IMR-90 (cell line): ENCODE data around the gene FNIP1.

Experiments used
- CEBPB ChIP-seq: IDR thresholded peaks from 2 replicates; pipeline ENCODE4 v1.6.1; 2012; ENCODE audit warnings: low read depth, low read length, improper control_type of control experiment
- CHD1 ChIP-seq: IDR thresholded peaks from 2 replicates; pipeline ENCODE4 v1.6.1; 2012; ENCODE audit warnings: low read depth, low read length, improper control_type of control experiment
- CTCF ChIP-seq: conservative IDR thresholded peaks from 2 replicates; pipeline ENCODE4 v1.5.1; 2012; ENCODE audit warnings: mild to moderate bottlenecking, low read depth, low read length, improper control_type of control experiment
- ELK1 ChIP-seq: fragments of 150-350 bp; IDR thresholded peaks from 2 replicates; pipeline ENCODE4 v1.6.1; 2016; ENCODE audit warnings: low read depth, mild to moderate bottlenecking, low read length, moderate library complexity, borderline replicate concordance
- MAFK ChIP-seq: IDR thresholded peaks from 2 replicates; pipeline ENCODE4 v1.6.1; 2012; ENCODE audit warnings: low read depth, low read length, improper control_type of control experiment
- MXI1 ChIP-seq: IDR thresholded peaks from 2 replicates; pipeline ENCODE4 v1.6.1; 2012; ENCODE audit warnings: low read depth, mild to moderate bottlenecking, low read length, moderate library complexity, borderline replicate concordance
- NFE2L2 ChIP-seq: fragments of 150-350 bp; IDR thresholded peaks from 2 replicates; pipeline ENCODE4 v1.6.1; 2016; ENCODE audit warnings: low read depth, mild to moderate bottlenecking, low read length
- POLR2A ChIP-seq: IDR thresholded peaks from 2 replicates; pipeline ENCODE4 v1.6.1; 2012; ENCODE audit warnings: mild to moderate bottlenecking, low read depth, low read length
- RAD21 ChIP-seq: IDR thresholded peaks from 2 replicates; pipeline ENCODE4 v1.6.1; 2012; ENCODE audit warnings: low read length, improper control_type of control experiment
- RFX5 ChIP-seq: IDR thresholded peaks from 2 replicates; pipeline ENCODE4 v1.8.0; 2012; ENCODE audit warnings: low read depth, mild to moderate bottlenecking, low read length, moderate library complexity

- no peak for TF ChIP-seq CTCF
- no peak for TF ChIP-seq POLR2A
- no peak for TF ChIP-seq RAD21
- no peak for TF ChIP-seq NFE2L2
- TF ChIP-seq CEBPB = no peak
- TF ChIP-seq CHD1 = no peak
- TF ChIP-seq MXI1 = no peak
- TF ChIP-seq MAFK = no peak
- TF ChIP-seq RFX5 = no peak
- TF ChIP-seq ELK1 = no peak
Measured at GRCh38 chr5:131639148-131639547, 157.7 kb downstream of the FNIP1 start.
